Measurements from ENCODE around the gene C9orf85. TPM values are rescaled to one million over a fixed set of nuclear protein-coding genes. Genes with fewer than 3 reads are reported as not detected.
A peak's percentile ranks its signal among the peaks of the same experiment; 100 is the strongest.

Gene C9orf85
- 8.3 and 9.8 TPM in 2 replicates for total RNA-seq

GRCh38 chr9:71911061-71911907 lies at the start of gene C9orf85, which contains the start of gene ABHD17B:
Gene C9orf85, plus strand, starts transcription at chr9:71911639. Its CDS starts 96 bp downstream, at chr9:71911735.
Gene ABHD17B, minus strand, starts transcription at chr9:71911193. Its CDS starts 36,113 bp downstream, at chr9:71875080.
- H3K9me3 Mint-ChIP-seq = no peaks in the 10 kb centered on the region

GRCh38 chr9:71863631-71864030 lies 47.8 kb upstream of the C9orf85 start:
- no peak overlapping the region for H3K4me3 Mint-ChIP-seq (ENCODE audit: low read depth)
- intact Hi-C loops (cut with micrococcal nuclease) = no loop called here
- H3K9me3 Mint-ChIP-seq = peaks cover 27% of the 10 kb centered on the region
- no peak for DNase-seq (ENCODE audit: low spot score)
- H3K27ac Mint-ChIP-seq = no peak overlapping the region
- peaks cover 18% of the 10 kb centered on the region for H3K4me1 Mint-ChIP-seq (ENCODE audit: low read depth)
- H3K27me3 Mint-ChIP-seq (ENCODE audit: low read depth) = no peaks in the 10 kb centered on the region
- H3K36me3 Mint-ChIP-seq (ENCODE audit: low read depth) = peaks cover 75% of the 10 kb centered on the region

More at GRCh38 chr9:71911061-71911907, at the start of gene C9orf85, which contains the start of gene ABHD17B:
- H3K4me1 Mint-ChIP-seq (ENCODE audit: low read depth) = peaks cover 43% of the 10 kb centered on the region
- H3K4me3 Mint-ChIP-seq (ENCODE audit: low read depth) = peak within 1 kb of the TSS; percentile 100
- intact Hi-C loops (cut with micrococcal nuclease) = loop anchor here (1.0 to 5.0 kb wide), 6 partner anchors 15 to 616 kb away; partner anchors contain the start of gene ZFAND5
- H3K27ac Mint-ChIP-seq = peak within 1 kb of the TSS; percentile 99
- H3K27me3 Mint-ChIP-seq (ENCODE audit: low read depth) = no peaks in the 10 kb centered on the region
- DNase-seq (ENCODE audit: low spot score) = peak; percentile 97
- peaks cover 20% of the 10 kb centered on the region for H3K36me3 Mint-ChIP-seq (ENCODE audit: low read depth)

- intact Hi-C loops (cut with micrococcal nuclease) = loop anchor here (2.0 kb wide), 1 partner anchor 15 kb away; no protein-coding TSS in a partner anchor
- H3K9me3 Mint-ChIP-seq = peaks cover 34% of the 10 kb centered on the region
- H3K27me3 Mint-ChIP-seq (ENCODE audit: low read depth) = no peaks in the 10 kb centered on the region
- H3K4me3 Mint-ChIP-seq (ENCODE audit: low read depth) = no peak overlapping the region
- peaks cover 10% of the 10 kb centered on the region for H3K4me1 Mint-ChIP-seq (ENCODE audit: low read depth)
- peaks cover 63% of the 10 kb centered on the region for H3K36me3 Mint-ChIP-seq (ENCODE audit: low read depth)
- no peak for DNase-seq (ENCODE audit: low spot score)
- no peak overlapping the region for H3K27ac Mint-ChIP-seq
Observed at GRCh38 chr9:71875345-71875744, 36.1 kb upstream of the C9orf85 start.

- Mint-ChIP-seq H3K27me3 (ENCODE audit: low read depth) (no peaks in the 10 kb centered on the region), H3K27ac (no peak overlapping the region), H3K9me3 (peaks cover 42% of the 10 kb centered on the region), H3K36me3 (ENCODE audit: low read depth) (peaks cover 63% of the 10 kb centered on the region), H3K4me1 (ENCODE audit: low read depth) (peaks cover 10% of the 10 kb centered on the region), H3K4me3 (ENCODE audit: low read depth) (no peak overlapping the region)
- no peak for DNase-seq (ENCODE audit: low spot score)
- intact Hi-C loops (cut with micrococcal nuclease) = no loop called here
Observed at GRCh38 chr9:71876106-71876505, 35.3 kb upstream of the C9orf85 start.

GRCh38 chr9:71876829-71877228 lies 34.6 kb upstream of the C9orf85 start:
- H3K27ac Mint-ChIP-seq = no peak overlapping the region
- peaks cover 48% of the 10 kb centered on the region for H3K9me3 Mint-ChIP-seq
- no peak overlapping the region for H3K4me3 Mint-ChIP-seq (ENCODE audit: low read depth)
- H3K4me1 Mint-ChIP-seq (ENCODE audit: low read depth) = peaks cover 11% of the 10 kb centered on the region
- H3K36me3 Mint-ChIP-seq (ENCODE audit: low read depth) = peaks cover 63% of the 10 kb centered on the region
- H3K27me3 Mint-ChIP-seq (ENCODE audit: low read depth) = no peaks in the 10 kb centered on the region
- DNase-seq (ENCODE audit: low spot score) = no peak
- intact Hi-C loops (cut with micrococcal nuclease) = no loop called here

- no peak overlapping the region for H3K4me3 Mint-ChIP-seq (ENCODE audit: low read depth)
- peaks cover 75% of the 10 kb centered on the region for H3K36me3 Mint-ChIP-seq (ENCODE audit: low read depth)
- peaks cover 12% of the 10 kb centered on the region for H3K4me1 Mint-ChIP-seq (ENCODE audit: low read depth)
- H3K27ac Mint-ChIP-seq = peak overlapping the region; percentile 38
- intact Hi-C loops (cut with micrococcal nuclease) = loop anchor here (2.0 kb wide), 1 partner anchor 18 kb away; no protein-coding TSS in a partner anchor
- no peaks in the 10 kb centered on the region for H3K27me3 Mint-ChIP-seq (ENCODE audit: low read depth)
- peaks cover 64% of the 10 kb centered on the region for H3K9me3 Mint-ChIP-seq
- DNase-seq (ENCODE audit: low spot score) = no peak
Observed at GRCh38 chr9:71878327-71879274, 32.8 kb upstream of the C9orf85 start.

- Mint-ChIP-seq H3K27me3 (ENCODE audit: low read depth) (no peaks in the 10 kb centered on the region), H3K27ac (no peak overlapping the region), H3K4me1 (ENCODE audit: low read depth) (peaks cover 12% of the 10 kb centered on the region), H3K4me3 (ENCODE audit: low read depth) (no peak overlapping the region), H3K36me3 (ENCODE audit: low read depth) (peaks cover 82% of the 10 kb centered on the region), H3K9me3 (peaks cover 75% of the 10 kb centered on the region)
- intact Hi-C loops (cut with micrococcal nuclease) = loop anchor here (2.0 kb wide), 1 partner anchor 19 kb away; no protein-coding TSS in a partner anchor
- DNase-seq (ENCODE audit: low spot score) = no peak
Observed at GRCh38 chr9:71879644-71880174, 31.7 kb upstream of the C9orf85 start.

GRCh38 chr9:71884005-71884404 lies 27.4 kb upstream of the C9orf85 start:
- no peak overlapping the region for H3K27ac Mint-ChIP-seq
- DNase-seq (ENCODE audit: low spot score) = no peak
- H3K9me3 Mint-ChIP-seq = peaks cover 56% of the 10 kb centered on the region
- H3K27me3 Mint-ChIP-seq (ENCODE audit: low read depth) = no peaks in the 10 kb centered on the region
- intact Hi-C loops (cut with micrococcal nuclease) = no loop called here
- peaks cover 32% of the 10 kb centered on the region for H3K4me1 Mint-ChIP-seq (ENCODE audit: low read depth)
- H3K4me3 Mint-ChIP-seq (ENCODE audit: low read depth) = no peak overlapping the region
- peaks cover 74% of the 10 kb centered on the region for H3K36me3 Mint-ChIP-seq (ENCODE audit: low read depth)

- no peak for DNase-seq (ENCODE audit: low spot score)
- Mint-ChIP-seq H3K36me3 (ENCODE audit: low read depth) (peaks cover 66% of the 10 kb centered on the region), H3K9me3 (peaks cover 42% of the 10 kb centered on the region), H3K27ac (peak overlapping the region; percentile 58), H3K4me1 (ENCODE audit: low read depth) (peaks cover 33% of the 10 kb centered on the region), H3K4me3 (ENCODE audit: low read depth) (no peak overlapping the region), H3K27me3 (ENCODE audit: low read depth) (no peaks in the 10 kb centered on the region)
- intact Hi-C loops (cut with micrococcal nuclease) = no loop called here
Observed at GRCh38 chr9:71885467-71885866, 26.0 kb upstream of the C9orf85 start.

- Mint-ChIP-seq H3K4me3 (ENCODE audit: low read depth) (no peak overlapping the region), H3K9me3 (peaks cover 36% of the 10 kb centered on the region), H3K4me1 (ENCODE audit: low read depth) (peaks cover 36% of the 10 kb centered on the region), H3K36me3 (ENCODE audit: low read depth) (peaks cover 62% of the 10 kb centered on the region), H3K27ac (peak overlapping the region; percentile 58), H3K27me3 (ENCODE audit: low read depth) (no peaks in the 10 kb centered on the region)
- intact Hi-C loops (cut with micrococcal nuclease) = no loop called here
- no peak for DNase-seq (ENCODE audit: low spot score)
Observed at GRCh38 chr9:71886015-71886414, 25.4 kb upstream of the C9orf85 start.

- Mint-ChIP-seq H3K27me3 (ENCODE audit: low read depth) (no peaks in the 10 kb centered on the region), H3K27ac (peak overlapping the region; percentile 58), H3K9me3 (peaks cover 31% of the 10 kb centered on the region), H3K4me3 (ENCODE audit: low read depth) (no peak overlapping the region), H3K4me1 (ENCODE audit: low read depth) (peaks cover 39% of the 10 kb centered on the region), H3K36me3 (ENCODE audit: low read depth) (peaks cover 60% of the 10 kb centered on the region)
- intact Hi-C loops (cut with micrococcal nuclease) = no loop called here
- DNase-seq (ENCODE audit: low spot score) = no peak
Observed at GRCh38 chr9:71886541-71886940, 24.9 kb upstream of the C9orf85 start.

- no peak for DNase-seq (ENCODE audit: low spot score)
- Mint-ChIP-seq H3K4me3 (ENCODE audit: low read depth) (no peak overlapping the region), H3K9me3 (peaks cover 25% of the 10 kb centered on the region), H3K4me1 (ENCODE audit: low read depth) (peaks cover 39% of the 10 kb centered on the region), H3K36me3 (ENCODE audit: low read depth) (peaks cover 53% of the 10 kb centered on the region), H3K27me3 (ENCODE audit: low read depth) (no peaks in the 10 kb centered on the region), H3K27ac (no peak overlapping the region)
- intact Hi-C loops (cut with micrococcal nuclease) = loop anchor here (1.0 kb wide), 1 partner anchor 8 kb away; no protein-coding TSS in a partner anchor
Observed at GRCh38 chr9:71887362-71887761, 24.1 kb upstream of the C9orf85 start.
